ENCODE data around the gene MT1F.
"Not testable (repeated sequence)": the region's sequence is repeated elsewhere in the genome, so short reads cannot be mapped to it uniquely, and the experiment has no call there.

The MT1F gene

GRCh38 chr16:56674570-56674969, 16.8 kb downstream of the MT1F start:
- not testable (repeated sequence) for H3K9me3 ChIP-seq (ENCODE audit: control insufficient read depth in 2 of 2, low read length in 2 of 2); H3K27ac ChIP-seq (ENCODE audit: low read length); H3K4me1 ChIP-seq (ENCODE audit: control insufficient read depth, insufficient read depth, low read length); H3K4me3 ChIP-seq (ENCODE audit: low read length in 2 of 2); H3K36me3 ChIP-seq (ENCODE audit: control insufficient read depth in 2 of 2, insufficient read depth in 2 of 2, low read length in 2 of 2); H3K9ac ChIP-seq (ENCODE audit: low read length in 2 of 2)
- peaks cover 27 to 39% of the 10 kb centered on the region in 2 donors for H3K27me3 ChIP-seq (ENCODE audit: control insufficient read depth in 1 of 2, insufficient read depth in 2 of 2, low read length in 2 of 2)

GRCh38 chr16:56675685-56676210, 18.0 kb downstream of the MT1F start:
- Histone ChIP-seq H3K9ac (ENCODE audit: low read length in 2 of 2) (no peak overlapping the region), H3K27ac (ENCODE audit: low read length) (no peak overlapping the region), H3K36me3 (ENCODE audit: control insufficient read depth in 2 of 2, insufficient read depth in 2 of 2, low read length in 2 of 2) (no peaks in the 10 kb centered on the region), H3K4me3 (ENCODE audit: low read length in 2 of 2) (no peak overlapping the region), H3K27me3 (ENCODE audit: control insufficient read depth in 1 of 2, insufficient read depth in 2 of 2, low read length in 2 of 2) (peaks cover 20 to 33% of the 10 kb centered on the region in 2 donors), H3K9me3 (ENCODE audit: control insufficient read depth in 2 of 2, low read length in 2 of 2) (no peaks in the 10 kb centered on the region), H3K4me1 (ENCODE audit: control insufficient read depth, insufficient read depth, low read length) (peaks cover 3% of the 10 kb centered on the region)

GRCh38 chr16:56677474-56677873, 19.7 kb downstream of the MT1F start:
- Histone ChIP-seq H3K9ac (ENCODE audit: low read length in 2 of 2) (no peak overlapping the region), H3K27ac (ENCODE audit: low read length) (no peak overlapping the region)

GRCh38 chr16:56679078-56679730, 21.4 kb downstream of the MT1F start:
- H3K36me3 ChIP-seq (ENCODE audit: control insufficient read depth in 2 of 2, insufficient read depth in 2 of 2, low read length in 2 of 2), result no peaks in the 10 kb centered on the region
- H3K4me1 ChIP-seq (ENCODE audit: control insufficient read depth, insufficient read depth, low read length), result peaks cover 25% of the 10 kb centered on the region
- no peak overlapping the region for H3K27ac ChIP-seq (ENCODE audit: low read length)
- H3K9me3 ChIP-seq (ENCODE audit: control insufficient read depth in 2 of 2, low read length in 2 of 2), result no peaks in the 10 kb centered on the region
- H3K27me3 ChIP-seq (ENCODE audit: control insufficient read depth in 1 of 2, insufficient read depth in 2 of 2, low read length in 2 of 2), result peaks cover 13 to 20% of the 10 kb centered on the region in 2 donors
- no peak overlapping the region for H3K9ac ChIP-seq (ENCODE audit: low read length in 2 of 2)
- no peak overlapping the region for H3K4me3 ChIP-seq (ENCODE audit: low read length in 2 of 2)

More at GRCh38 chr16:56677474-56677873, 19.7 kb downstream of the MT1F start:
- no peak overlapping the region for H3K4me3 ChIP-seq (ENCODE audit: low read length in 2 of 2)
- H3K36me3 ChIP-seq (ENCODE audit: control insufficient read depth in 2 of 2, insufficient read depth in 2 of 2, low read length in 2 of 2), result no peaks in the 10 kb centered on the region
- H3K9me3 ChIP-seq (ENCODE audit: control insufficient read depth in 2 of 2, low read length in 2 of 2), result no peaks in the 10 kb centered on the region
- peaks cover 9% of the 10 kb centered on the region for H3K4me1 ChIP-seq (ENCODE audit: control insufficient read depth, insufficient read depth, low read length)
- peaks cover 13 to 32% of the 10 kb centered on the region in 2 donors for H3K27me3 ChIP-seq (ENCODE audit: control insufficient read depth in 1 of 2, insufficient read depth in 2 of 2, low read length in 2 of 2)

- Histone ChIP-seq H3K4me3 (ENCODE audit: low read length in 2 of 2) (no peak overlapping the region), H3K9ac (ENCODE audit: low read length in 2 of 2) (no peak overlapping the region), H3K27me3 (ENCODE audit: control insufficient read depth in 1 of 2, insufficient read depth in 2 of 2, low read length in 2 of 2) (peaks cover 13 to 19% of the 10 kb centered on the region in 2 donors), H3K9me3 (ENCODE audit: control insufficient read depth in 2 of 2, low read length in 2 of 2) (no peaks in the 10 kb centered on the region), H3K4me1 (ENCODE audit: control insufficient read depth, insufficient read depth, low read length) (peaks cover 29% of the 10 kb centered on the region), H3K27ac (ENCODE audit: low read length) (no peak overlapping the region), H3K36me3 (ENCODE audit: control insufficient read depth in 2 of 2, insufficient read depth in 2 of 2, low read length in 2 of 2) (no peaks in the 10 kb centered on the region)
These were observed 22.1 kb downstream of the MT1F start for GRCh38 chr16:56679818-56680217.

- Histone ChIP-seq H3K27me3 (ENCODE audit: control insufficient read depth in 1 of 2, insufficient read depth in 2 of 2, low read length in 2 of 2) (no peaks in the 10 kb centered on the region), H3K9ac (ENCODE audit: low read length in 2 of 2) (peak within 1 kb of the TSS; percentile 93 to 94), H3K4me1 (ENCODE audit: control insufficient read depth, insufficient read depth, low read length) (peaks cover 30% of the 10 kb centered on the region), H3K36me3 (ENCODE audit: control insufficient read depth in 2 of 2, insufficient read depth in 2 of 2, low read length in 2 of 2) (no peaks in the 10 kb centered on the region), H3K9me3 (ENCODE audit: control insufficient read depth in 2 of 2, low read length in 2 of 2) (peaks cover 0 to 4% of the 10 kb centered on the region in 2 donors), H3K27ac (ENCODE audit: low read length) (peak within 1 kb of the TSS; percentile 77), H3K4me3 (ENCODE audit: low read length in 2 of 2) (peak within 1 kb of the TSS; percentile 89 to 91)
These were observed 24.4 kb downstream of the MT1F start, which contains the start of gene MT1X for GRCh38 chr16:56681939-56682702. TSS of gene MT1X (plus strand) at chr16:56682470. CDS start at chr16:56682541, 71 bp downstream.

- peaks cover 30% of the 10 kb centered on the region for H3K4me1 ChIP-seq (ENCODE audit: control insufficient read depth, insufficient read depth, low read length)
- peak overlapping the region; percentile 89 to 91 for H3K4me3 ChIP-seq (ENCODE audit: low read length in 2 of 2)
- H3K9me3 ChIP-seq (ENCODE audit: control insufficient read depth in 2 of 2, low read length in 2 of 2), result peaks cover 2 to 4% of the 10 kb centered on the region in 2 donors
- peak overlapping the region; percentile 93 to 94 for H3K9ac ChIP-seq (ENCODE audit: low read length in 2 of 2)
- no peaks in the 10 kb centered on the region for H3K27me3 ChIP-seq (ENCODE audit: control insufficient read depth in 1 of 2, insufficient read depth in 2 of 2, low read length in 2 of 2)
- H3K27ac ChIP-seq (ENCODE audit: low read length), result peak overlapping the region; percentile 77
- H3K36me3 ChIP-seq (ENCODE audit: control insufficient read depth in 2 of 2, insufficient read depth in 2 of 2, low read length in 2 of 2), result no peaks in the 10 kb centered on the region
These were observed 25.1 kb downstream of the MT1F start for GRCh38 chr16:56682703-56683397.

- Histone ChIP-seq H3K27ac (ENCODE audit: low read length) (peak overlapping the region; percentile 77), H3K9ac (ENCODE audit: low read length in 2 of 2) (peak overlapping the region; percentile 93 to 94), H3K36me3 (ENCODE audit: control insufficient read depth in 2 of 2, insufficient read depth in 2 of 2, low read length in 2 of 2) (no peaks in the 10 kb centered on the region), H3K4me1 (ENCODE audit: control insufficient read depth, insufficient read depth, low read length) (peaks cover 30% of the 10 kb centered on the region), H3K27me3 (ENCODE audit: control insufficient read depth in 1 of 2, insufficient read depth in 2 of 2, low read length in 2 of 2) (no peaks in the 10 kb centered on the region), H3K9me3 (ENCODE audit: control insufficient read depth in 2 of 2, low read length in 2 of 2) (peaks cover 2 to 4% of the 10 kb centered on the region in 2 donors), H3K4me3 (ENCODE audit: low read length in 2 of 2) (peak overlapping the region; percentile 89 to 91)
These were observed 25.8 kb downstream of the MT1F start for GRCh38 chr16:56683424-56684172.

- peak overlapping the region in 1 of 2 donors; percentile 29 for H3K4me3 ChIP-seq (ENCODE audit: low read length in 2 of 2)
- H3K36me3 ChIP-seq (ENCODE audit: control insufficient read depth in 2 of 2, insufficient read depth in 2 of 2, low read length in 2 of 2), result no peaks in the 10 kb centered on the region
- no peak overlapping the region for H3K9ac ChIP-seq (ENCODE audit: low read length in 2 of 2)
- no peaks in the 10 kb centered on the region for H3K27me3 ChIP-seq (ENCODE audit: control insufficient read depth in 1 of 2, insufficient read depth in 2 of 2, low read length in 2 of 2)
- H3K27ac ChIP-seq (ENCODE audit: low read length), result peak overlapping the region; percentile 53
- peaks cover 2 to 4% of the 10 kb centered on the region in 2 donors for H3K9me3 ChIP-seq (ENCODE audit: control insufficient read depth in 2 of 2, low read length in 2 of 2)
- H3K4me1 ChIP-seq (ENCODE audit: control insufficient read depth, insufficient read depth, low read length), result peaks cover 30% of the 10 kb centered on the region
These were observed 26.6 kb downstream of the MT1F start for GRCh38 chr16:56684256-56684925.
